K562 (cell line): ENCODE results near the gene PDCD6IP. TPM values are rescaled to one million over a fixed set of nuclear protein-coding genes. Genes with fewer than 3 reads are reported as not detected.

Experiments
- ASH1L ChIP-seq: fragments of 450-650 bp; IDR thresholded peaks from 2 replicates; pipeline ENCODE4 v1.6.1; 2018; ENCODE audit warnings: borderline replicate concordance, mild to moderate bottlenecking, low read depth; ENCODE audit not compliant: partially characterized antibody
- BMI1 ChIP-seq: fragments of 150-350 bp; IDR thresholded peaks from 2 replicates; pipeline ENCODE4 v1.6.1; 2014; ENCODE audit warnings: low read length
- DMBX1 ChIP-seq: fragments of 250-450 bp; sonication (Bioruptor Pico); IDR thresholded peaks from 2 replicates; pipeline ENCODE4 v1.8.0; 2022; ENCODE audit warnings: inconsistent platforms, mild to moderate bottlenecking, moderate library complexity, borderline replicate concordance
- ETV5 ChIP-seq: sonication (generic); formaldehyde crosslinking; IDR thresholded peaks from 2 replicates; pipeline ENCODE4 v1.4.0; 2020; ENCODE audit warnings: low read depth, mild to moderate bottlenecking, missing genetic modification reagents
- HDAC2 ChIP-seq: fragments of 450-650 bp; IDR thresholded peaks from 2 replicates; pipeline ENCODE4 v1.6.1; 2016; ENCODE audit warnings: mild to moderate bottlenecking
- KHSRP ChIP-seq: fragments of 450-650 bp; IDR thresholded peaks from 2 replicates; pipeline ENCODE4 v1.6.1; 2017
- MAZ ChIP-seq, 2 experiments: fragments of 450-650 bp in 1 of 2; sonication (generic) in 1 of 2; formaldehyde crosslinking; IDR thresholded peaks in 1 of 2; conservative IDR thresholded peaks in 1 of 2; 2 replicates each; pipeline versions ENCODE4 v1.4.0 to v1.5.0; 2020; ENCODE audit warnings: mild to moderate bottlenecking in 1 of 2, missing genetic modification reagents in 1 of 2
- NCOR1 ChIP-seq: fragments of 450-650 bp; IDR thresholded peaks from 2 replicates; pipeline ENCODE4 v1.6.1; 2016; ENCODE audit warnings: mild to moderate bottlenecking, moderate library complexity
- PPARD ChIP-seq: fragments of 250-450 bp; sonication (Bioruptor Pico); IDR thresholded peaks from 2 replicates; pipeline ENCODE4 v1.8.0; 2022; ENCODE audit warnings: inconsistent platforms, mild to moderate bottlenecking, moderate library complexity
- RAD51 ChIP-seq: fragments of 450-650 bp; IDR thresholded peaks from 2 replicates; pipeline ENCODE4 v1.7.1; 2016; ENCODE audit warnings: low read depth, mild to moderate bottlenecking, borderline replicate concordance
- RB1 ChIP-seq: fragments of 450-650 bp; IDR thresholded peaks from 2 replicates; pipeline ENCODE4 v1.6.1; 2017; ENCODE audit warnings: low read depth, mild to moderate bottlenecking
- TEAD1 ChIP-seq, 2 experiments: fragments of 450-650 bp in 1 of 2; sonication (generic) in 1 of 2; formaldehyde crosslinking; IDR thresholded peaks; 2 replicates each; pipeline versions ENCODE4 v1.4.0 to v1.8.0; 2020 to 2022; ENCODE audit warnings: mild to moderate bottlenecking in 2 of 2, missing genetic modification reagents in 1 of 2
- U2AF1 ChIP-seq: fragments of 200-400 bp; formaldehyde crosslinking; optimal IDR thresholded peaks from 2 replicates; pipeline ENCODE3; 2017; ENCODE audit warnings: mild to moderate bottlenecking, low read depth, low read length, moderate library complexity
- ZNF124 ChIP-seq: sonication (generic); formaldehyde crosslinking; IDR thresholded peaks from 2 replicates; pipeline ENCODE4 v1.8.1; 2022; ENCODE audit warnings: missing genetic modification reagents
- ZNF133 ChIP-seq: fragments of 250-450 bp; sonication (Bioruptor Pico); IDR thresholded peaks from 2 replicates; pipeline ENCODE4 v1.4.0; 2020; ENCODE audit warnings: mild to moderate bottlenecking
- ZNF212 ChIP-seq: fragments of 450-650 bp; formaldehyde crosslinking; IDR thresholded peaks from 2 replicates; pipeline ENCODE4 v1.4.0; 2020; ENCODE audit warnings: mild to moderate bottlenecking
- ZNF766 ChIP-seq: fragments of 200-800 bp; sonication (Bioruptor generic); conservative IDR thresholded peaks from 2 replicates; pipeline ENCODE4 v1.6.1; 2016; ENCODE audit warnings: missing genetic modification characterization, missing compliant biosample characterization
- polyA plus RNA-seq, 8 experiments: library from polyadenylated mRNA; depleted of rRNA in 4 of 8; stranded (reverse) in 5 of 8; unstranded in 3 of 8; fragments of >200 nt; fragmentation: Nextera tagmentation in 2 of 8; fragmentation: Illumina TruSeq in 1 of 8; extraction: Ambion mirVana in 2 of 8; extraction: Trizol in 1 of 8; gene quantifications; 2 replicates each; pipeline versions ENCODE4 v1.2.1 to v1.2.3, GENCODE V29; 2011 to 2014; ENCODE audit warnings: inconsistent platforms in 1 of 8, missing spikeins in 1 of 8
- total RNA-seq, 7 experiments: library from RNA; depleted of rRNA in 6 of 7; stranded (reverse); fragments of >200 nt in 6 of 7; fragmentation: Illumina TruSeq in 2 of 7; extraction: Trizol in 2 of 7; gene quantifications; 2 replicates each; pipeline versions ENCODE4 v1.2.1 to v1.2.3, GENCODE V29; 2011 to 2021; ENCODE audit warnings: low replicate concordance in 1 of 7
- TF ChIP-seq, protein P1 (sequence below): fragments of 450-650 bp; formaldehyde crosslinking; IDR thresholded peaks from 2 replicates; pipeline ENCODE4 v1.4.0; 2020; ENCODE audit warnings: mild to moderate bottlenecking
- TF ChIP-seq, protein P2 (sequence below): fragments of 250-450 bp; sonication (Bioruptor Pico); IDR thresholded peaks from 2 replicates; pipeline ENCODE4 v1.8.0; 2021; ENCODE audit warnings: borderline replicate concordance, mild to moderate bottlenecking, moderate library complexity; ENCODE audit not compliant: poor library complexity, severe bottlenecking
- TF ChIP-seq, protein P3 (sequence below): sonication (generic); formaldehyde crosslinking; IDR thresholded peaks from 2 replicates; pipeline ENCODE4 v1.8.0; 2023; ENCODE audit warnings: mild to moderate bottlenecking, missing genetic modification reagents
- TF ChIP-seq, protein P4 (sequence below), 2 experiments: fragments of 450-650 bp; conservative IDR thresholded peaks; 2 replicates each; pipeline ENCODE4 v1.6.1; 2017; ENCODE audit warnings: mild to moderate bottlenecking in 2 of 2, moderate library complexity in 2 of 2
- TF ChIP-seq, protein P5 (sequence below): sonication (generic); formaldehyde crosslinking; IDR thresholded peaks from 2 replicates; pipeline ENCODE4 v1.9.0; 2022; ENCODE audit warnings: mild to moderate bottlenecking, missing genetic modification reagents
- TF ChIP-seq, protein P6 (sequence below): fragments of 450-650 bp; IDR thresholded peaks from 2 replicates; pipeline ENCODE4 v1.6.1; 2016; ENCODE audit warnings: missing biosample characterization, missing genetic modification characterization

PDCD6IP gene
- total and polyA plus RNA-seq, 9 of the 15 experiments (the other 6 are each of a cell fraction or from before 2014, with no cell fraction given) = 40.2 to 302 (median 122) TPM

DNA sequence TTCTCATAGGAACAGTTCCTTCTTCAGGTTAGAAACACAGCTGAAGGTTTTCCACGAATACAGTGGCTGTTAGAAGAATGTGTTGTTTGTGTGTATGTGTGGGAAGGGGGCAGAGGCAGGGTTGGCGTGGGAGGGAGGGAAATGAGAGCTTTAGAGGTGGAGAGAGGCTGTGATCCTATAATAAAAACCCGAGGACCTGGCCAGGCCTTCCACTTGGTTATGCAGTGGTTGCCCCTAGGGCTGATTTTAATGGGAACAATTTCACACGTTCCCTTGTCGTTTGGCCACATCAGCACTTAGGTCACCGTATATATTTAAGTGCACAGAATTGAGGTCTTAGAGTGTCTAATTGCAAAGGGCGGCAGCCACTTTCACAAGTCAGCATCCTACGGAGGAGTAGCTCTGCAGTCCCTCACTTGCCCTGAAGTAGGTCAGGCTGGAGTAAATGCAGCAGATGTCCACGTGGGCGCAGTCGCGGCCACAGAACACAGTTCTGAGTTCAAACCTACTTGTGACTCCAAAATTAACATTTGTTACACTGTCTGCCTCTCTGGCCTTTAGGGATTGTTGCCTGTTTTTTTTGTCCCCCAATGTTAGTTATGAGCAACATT lies 85.6 kb downstream of the PDCD6IP start (continued):
- TF ChIP-seq, protein P1, sequence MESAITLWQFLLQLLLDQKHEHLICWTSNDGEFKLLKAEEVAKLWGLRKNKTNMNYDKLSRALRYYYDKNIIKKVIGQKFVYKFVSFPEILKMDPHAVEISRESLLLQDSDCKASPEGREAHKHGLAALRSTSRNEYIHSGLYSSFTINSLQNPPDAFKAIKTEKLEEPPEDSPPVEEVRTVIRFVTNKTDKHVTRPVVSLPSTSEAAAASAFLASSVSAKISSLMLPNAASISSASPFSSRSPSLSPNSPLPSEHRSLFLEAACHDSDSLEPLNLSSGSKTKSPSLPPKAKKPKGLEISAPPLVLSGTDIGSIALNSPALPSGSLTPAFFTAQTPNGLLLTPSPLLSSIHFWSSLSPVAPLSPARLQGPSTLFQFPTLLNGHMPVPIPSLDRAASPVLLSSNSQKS = no peak
- TF ChIP-seq MAZ (CRISPR knock-in tag; conservative IDR thresholded peaks at IDR 0.05 in 1 of 2, IDR thresholded peaks at IDR 0.05 in 1 of 2) = peak in 1 of 2 experiments; percentile 52; a peak in 1 of 4 replicates
- TF ChIP-seq HDAC2 = no peak
- no peak for TF ChIP-seq NCOR1
- TF ChIP-seq, protein P2, sequence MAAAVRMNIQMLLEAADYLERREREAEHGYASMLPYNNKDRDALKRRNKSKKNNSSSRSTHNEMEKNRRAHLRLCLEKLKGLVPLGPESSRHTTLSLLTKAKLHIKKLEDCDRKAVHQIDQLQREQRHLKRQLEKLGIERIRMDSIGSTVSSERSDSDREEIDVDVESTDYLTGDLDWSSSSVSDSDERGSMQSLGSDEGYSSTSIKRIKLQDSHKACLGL = no peak
- TF ChIP-seq ZNF124 (CRISPR knock-in tag) = no peak
- no peak for TF ChIP-seq PPARD
- no peak for TF ChIP-seq ETV5 (CRISPR knock-in tag)
- TF ChIP-seq KHSRP = no peak
- no peak for TF ChIP-seq ZNF212
- TF ChIP-seq, protein P3, sequence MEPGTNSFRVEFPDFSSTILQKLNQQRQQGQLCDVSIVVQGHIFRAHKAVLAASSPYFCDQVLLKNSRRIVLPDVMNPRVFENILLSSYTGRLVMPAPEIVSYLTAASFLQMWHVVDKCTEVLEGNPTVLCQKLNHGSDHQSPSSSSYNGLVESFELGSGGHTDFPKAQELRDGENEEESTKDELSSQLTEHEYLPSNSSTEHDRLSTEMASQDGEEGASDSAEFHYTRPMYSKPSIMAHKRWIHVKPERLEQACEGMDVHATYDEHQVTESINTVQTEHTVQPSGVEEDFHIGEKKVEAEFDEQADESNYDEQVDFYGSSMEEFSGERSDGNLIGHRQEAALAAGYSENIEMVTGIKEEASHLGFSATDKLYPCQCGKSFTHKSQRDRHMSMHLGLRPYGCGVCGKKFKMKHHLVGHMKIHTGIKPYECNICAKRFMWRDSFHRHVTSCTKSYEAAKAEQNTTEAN (CRISPR knock-in tag) = no peak
- TF ChIP-seq BMI1 = no peak
- TF ChIP-seq, protein P4, sequence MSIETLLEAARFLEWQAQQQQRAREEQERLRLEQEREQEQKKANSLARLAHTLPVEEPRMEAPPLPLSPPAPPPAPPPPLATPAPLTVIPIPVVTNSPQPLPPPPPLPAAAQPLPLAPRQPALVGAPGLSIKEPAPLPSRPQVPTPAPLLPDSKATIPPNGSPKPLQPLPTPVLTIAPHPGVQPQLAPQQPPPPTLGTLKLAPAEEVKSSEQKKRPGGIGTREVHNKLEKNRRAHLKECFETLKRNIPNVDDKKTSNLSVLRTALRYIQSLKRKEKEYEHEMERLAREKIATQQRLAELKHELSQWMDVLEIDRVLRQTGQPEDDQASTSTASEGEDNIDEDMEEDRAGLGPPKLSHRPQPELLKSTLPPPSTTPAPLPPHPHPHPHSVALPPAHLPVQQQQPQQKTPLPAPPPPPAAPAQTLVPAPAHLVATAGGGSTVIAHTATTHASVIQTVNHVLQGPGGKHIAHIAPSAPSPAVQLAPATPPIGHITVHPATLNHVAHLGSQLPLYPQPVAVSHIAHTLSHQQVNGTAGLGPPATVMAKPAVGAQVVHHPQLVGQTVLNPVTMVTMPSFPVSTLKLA (conservative IDR thresholded peaks at IDR 0.05) = peak in 1 of 2 experiments; percentile 35; a peak in 1 of 4 replicates
- TF ChIP-seq RB1 = peak; percentile 56; the same call in 1 of the 2 replicates
- TF ChIP-seq, protein P5, sequence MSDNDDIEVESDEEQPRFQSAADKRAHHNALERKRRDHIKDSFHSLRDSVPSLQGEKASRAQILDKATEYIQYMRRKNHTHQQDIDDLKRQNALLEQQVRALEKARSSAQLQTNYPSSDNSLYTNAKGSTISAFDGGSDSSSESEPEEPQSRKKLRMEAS (CRISPR knock-in tag) = peak; percentile 63
- TF ChIP-seq ASH1L = no peak
- TF ChIP-seq RAD51 = no peak
- TF ChIP-seq, protein P6, sequence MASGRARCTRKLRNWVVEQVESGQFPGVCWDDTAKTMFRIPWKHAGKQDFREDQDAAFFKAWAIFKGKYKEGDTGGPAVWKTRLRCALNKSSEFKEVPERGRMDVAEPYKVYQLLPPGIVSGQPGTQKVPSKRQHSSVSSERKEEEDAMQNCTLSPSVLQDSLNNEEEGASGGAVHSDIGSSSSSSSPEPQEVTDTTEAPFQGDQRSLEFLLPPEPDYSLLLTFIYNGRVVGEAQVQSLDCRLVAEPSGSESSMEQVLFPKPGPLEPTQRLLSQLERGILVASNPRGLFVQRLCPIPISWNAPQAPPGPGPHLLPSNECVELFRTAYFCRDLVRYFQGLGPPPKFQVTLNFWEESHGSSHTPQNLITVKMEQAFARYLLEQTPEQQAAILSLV = no peak
- TF ChIP-seq ZNF766 (CRISPR knock-in tag) = no peak
- TF ChIP-seq DMBX1 (CRISPR knock-in tag) = no peak
- TF ChIP-seq ZNF133 (CRISPR knock-in tag) = no peak
- no peak for TF ChIP-seq U2AF1
- no peak for TF ChIP-seq TEAD1 (CRISPR knock-in tag; IDR thresholded peaks at IDR 0.05)
